ENCODE results near the gene ENTPD1. TPM values are rescaled to one million over a fixed set of nuclear protein-coding genes. Genes with fewer than 3 reads are reported as not detected.

ENTPD1 gene
- total and polyA plus RNA-seq, 12 donors, result 4.5 to 35.2 (median 18.3) TPM

- Histone ChIP-seq H3K4me1 (replicated peaks in 1 of 2) (no peaks in the 10 kb centered on the region), H3K9me3 (replicated peaks in 1 of 3) (no peaks in the 10 kb centered on the region), H3K36me3 (replicated peaks in 1 of 2) (no peaks in the 10 kb centered on the region), H3K4me3 (no peak overlapping the region), H3K27ac (no peak overlapping the region), H3K27me3 (no peaks in the 10 kb centered on the region)
- WGBS, 4 donors, result 32 to 55% (median 44%) methylated on average over 1 of the region's 1 CpG
- TF ChIP-seq POLR2A (IDR thresholded peaks at IDR 0.05) (no peak), CTCF (IDR thresholded peaks at IDR 0.05) (no peak)
- intact Hi-C loops (cut with DNase I), result no loop called here
- DNase-seq, result no peak
Measured at GRCh38 chr10:95833042-95833610, 77.2 kb downstream of the ENTPD1 start.

- TF ChIP-seq POLR2A (IDR thresholded peaks at IDR 0.05) (no peak), CTCF (IDR thresholded peaks at IDR 0.05) (no peak)
- Histone ChIP-seq H3K27ac (no peak overlapping the region), H3K9me3 (replicated peaks in 1 of 3) (no peaks in the 10 kb centered on the region), H3K27me3 (no peaks in the 10 kb centered on the region), H3K4me1 (replicated peaks in 1 of 2) (no peaks in the 10 kb centered on the region), H3K4me3 (no peak overlapping the region), H3K36me3 (replicated peaks in 1 of 2) (no peaks in the 10 kb centered on the region)
- 92 to 96% (median 92%) methylated on average over 3 of the region's 3 CpGs for WGBS, 4 donors
- intact Hi-C loops (cut with DNase I), result no loop called here
- no peak for DNase-seq
Measured at GRCh38 chr10:95834406-95834805, 78.4 kb downstream of the ENTPD1 start.

DNA sequence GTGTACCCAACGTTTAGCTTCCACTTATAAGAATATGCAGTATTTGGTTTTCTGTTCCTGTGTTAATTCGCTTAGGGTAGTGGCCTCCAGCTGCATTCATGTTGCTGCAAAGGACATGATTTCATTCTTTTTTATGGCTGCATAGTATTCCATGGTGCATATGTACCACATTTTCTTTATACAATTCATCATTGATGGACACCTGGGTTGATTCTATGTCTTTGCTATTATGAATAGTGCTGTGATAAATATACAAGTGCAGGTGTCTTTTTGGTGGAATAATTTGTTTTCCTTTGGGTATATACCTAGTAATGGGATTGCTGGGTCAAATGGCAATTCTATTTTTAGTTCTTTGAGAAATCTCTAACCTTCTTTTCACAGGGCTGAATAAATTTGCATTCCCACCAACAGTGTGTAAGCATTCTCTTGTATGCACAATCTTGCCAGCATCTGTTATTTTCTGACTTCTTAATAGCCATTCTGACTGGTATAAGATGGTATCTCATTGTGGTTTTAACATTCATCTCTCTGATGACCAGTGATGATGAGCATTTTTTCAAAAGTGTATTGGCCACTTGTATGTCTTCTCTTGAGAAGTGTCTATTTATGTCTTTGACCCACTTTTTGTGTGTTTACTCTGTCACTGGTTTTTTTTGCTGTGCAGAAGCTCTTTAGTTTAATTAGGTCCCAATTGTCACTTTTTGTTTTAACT is 79.3 kb downstream of the ENTPD1 start:
- Histone ChIP-seq H3K4me3 (no peak overlapping the region), H3K36me3 (replicated peaks in 1 of 2) (no peaks in the 10 kb centered on the region), H3K4me1 (replicated peaks in 1 of 2) (no peaks in the 10 kb centered on the region), H3K27me3 (no peaks in the 10 kb centered on the region), H3K27ac (no peak overlapping the region), H3K9me3 (replicated peaks in 1 of 3) (no peaks in the 10 kb centered on the region)
- no peak for TF ChIP-seq CTCF (IDR thresholded peaks at IDR 0.05)
- TF ChIP-seq POLR2A (IDR thresholded peaks at IDR 0.05), result no peak
- WGBS, 4 donors, result 79 to 95% (median 82%) methylated on average over 2 of the region's 2 CpGs
- DNase-seq, result no peak
- intact Hi-C loops (cut with DNase I), result no loop called here

DNA sequence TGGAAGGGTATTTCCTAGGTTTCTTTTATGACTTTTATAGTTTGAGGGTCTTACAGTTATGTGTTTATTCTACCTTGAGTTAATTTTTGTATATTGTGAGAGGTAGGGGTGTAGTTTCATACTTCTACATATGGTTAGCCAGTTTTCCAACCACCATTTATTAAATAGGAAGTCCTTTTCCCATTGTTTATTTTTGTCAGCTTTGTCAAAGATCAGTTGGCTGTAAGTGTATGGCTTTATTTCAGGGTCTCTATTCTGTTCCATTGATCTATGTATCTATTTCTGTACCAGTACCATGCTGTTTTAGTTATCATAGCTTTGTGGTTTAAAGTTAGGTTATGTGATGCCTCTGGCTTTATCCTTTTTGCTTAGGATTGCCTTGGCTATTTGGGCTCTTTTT is 79.9 kb downstream of the ENTPD1 start:
- no peaks in the 10 kb centered on the region for H3K36me3 ChIP-seq (replicated peaks in 1 of 2)
- no peak for TF ChIP-seq CTCF (IDR thresholded peaks at IDR 0.05)
- TF ChIP-seq POLR2A (IDR thresholded peaks at IDR 0.05), result no peak
- no peaks in the 10 kb centered on the region for H3K4me1 ChIP-seq (replicated peaks in 1 of 2)
- no peak overlapping the region for H3K27ac ChIP-seq
- no peak for DNase-seq
- no peak overlapping the region for H3K4me3 ChIP-seq
- H3K27me3 ChIP-seq, result no peaks in the 10 kb centered on the region
- intact Hi-C loops (cut with DNase I), result no loop called here
- H3K9me3 ChIP-seq (replicated peaks in 1 of 3), result no peaks in the 10 kb centered on the region

Data from adrenal gland (tissue), 12 donors.